ENCODE data around the gene MAP3K8. TPM values are rescaled to one million over a fixed set of nuclear protein-coding genes. Genes with fewer than 3 reads are reported as not detected.

Gene MAP3K8
- total and polyA plus RNA-seq, 10 of the 15 experiments (the other 5 are each of a cell fraction or from before 2014, with no cell fraction given): 25.5 to 115 (median 40.2) TPM

DNA sequence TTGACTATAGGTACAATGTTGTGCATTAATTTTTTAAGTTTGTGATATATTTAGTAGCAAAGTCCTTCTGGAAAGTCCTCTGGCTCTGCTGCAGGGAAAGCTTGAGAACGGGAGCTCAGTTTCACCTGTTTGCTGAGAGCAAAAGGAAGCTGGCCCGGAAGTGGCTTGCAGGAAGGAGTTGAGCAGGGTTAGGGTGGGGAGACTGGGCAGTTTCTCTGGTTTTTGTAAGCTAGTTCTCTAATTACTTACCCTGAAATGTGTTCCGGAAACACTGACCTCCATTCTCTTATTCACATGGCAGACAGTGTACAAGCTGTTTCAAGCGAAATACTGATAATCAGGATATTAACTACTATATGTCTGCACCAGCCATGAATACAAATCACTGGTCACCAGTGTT lies 22.3 kb downstream of the MAP3K8 start (continued):
- TF ChIP-seq, protein P1, sequence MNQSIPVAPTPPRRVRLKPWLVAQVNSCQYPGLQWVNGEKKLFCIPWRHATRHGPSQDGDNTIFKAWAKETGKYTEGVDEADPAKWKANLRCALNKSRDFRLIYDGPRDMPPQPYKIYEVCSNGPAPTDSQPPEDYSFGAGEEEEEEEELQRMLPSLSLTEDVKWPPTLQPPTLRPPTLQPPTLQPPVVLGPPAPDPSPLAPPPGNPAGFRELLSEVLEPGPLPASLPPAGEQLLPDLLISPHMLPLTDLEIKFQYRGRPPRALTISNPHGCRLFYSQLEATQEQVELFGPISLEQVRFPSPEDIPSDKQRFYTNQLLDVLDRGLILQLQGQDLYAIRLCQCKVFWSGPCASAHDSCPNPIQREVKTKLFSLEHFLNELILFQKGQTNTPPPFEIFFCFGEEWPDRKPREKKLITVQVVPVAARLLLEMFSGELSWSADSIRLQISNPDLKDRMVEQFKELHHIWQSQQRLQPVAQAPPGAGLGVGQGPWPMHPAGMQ (IDR thresholded peaks at IDR 0.05; ENCODE audit: borderline replicate concordance): no peak
- TF ChIP-seq YY1 (IDR thresholded peaks at IDR 0.05; ENCODE audit: low read depth, low read length) (0 out of 2 replicates have a peak, but pooled peaks have one; percentile 23), NBN (IDR thresholded peaks at IDR 0.05) (no peak), NKRF (conservative IDR thresholded peaks at IDR 0.05) (no peak), CEBPB (IDR thresholded peaks at IDR 0.05; ENCODE audit: borderline replicate concordance in 1 of 2, low read depth in 2 of 2, low read length in 2 of 2) (no peak), KAT2A (conservative IDR thresholded peaks at IDR 0.05; ENCODE audit: control insufficient read depth, low read depth, low read length) (no peak), IKZF1 (conservative IDR thresholded peaks at IDR 0.05) (0 out of 2 replicates have a peak, but pooled peaks have one; percentile 30), SREBF2 (IDR thresholded peaks at IDR 0.05; ENCODE audit: low read length) (no peak), RELA (IDR thresholded peaks at IDR 0.05; ENCODE audit: borderline replicate concordance, partially characterized antibody) (no peak), USF2 (IDR thresholded peaks at IDR 0.05; ENCODE audit: borderline replicate concordance, low read depth, low read length) (no peak), MTA2 (IDR thresholded peaks at IDR 0.05; ENCODE audit: low read depth) (no peak), STAT3 (IDR thresholded peaks at IDR 0.05; ENCODE audit: low read depth, low read length) (no peak), ZNF24 (IDR thresholded peaks at IDR 0.05) (no peak), PBX3 (IDR thresholded peaks at IDR 0.05; ENCODE audit: insufficient replicate concordance, low read depth, low read length) (no peak), NR2F1 (conservative IDR thresholded peaks at IDR 0.05) (no peak)
- TF ChIP-seq, protein P2, sequence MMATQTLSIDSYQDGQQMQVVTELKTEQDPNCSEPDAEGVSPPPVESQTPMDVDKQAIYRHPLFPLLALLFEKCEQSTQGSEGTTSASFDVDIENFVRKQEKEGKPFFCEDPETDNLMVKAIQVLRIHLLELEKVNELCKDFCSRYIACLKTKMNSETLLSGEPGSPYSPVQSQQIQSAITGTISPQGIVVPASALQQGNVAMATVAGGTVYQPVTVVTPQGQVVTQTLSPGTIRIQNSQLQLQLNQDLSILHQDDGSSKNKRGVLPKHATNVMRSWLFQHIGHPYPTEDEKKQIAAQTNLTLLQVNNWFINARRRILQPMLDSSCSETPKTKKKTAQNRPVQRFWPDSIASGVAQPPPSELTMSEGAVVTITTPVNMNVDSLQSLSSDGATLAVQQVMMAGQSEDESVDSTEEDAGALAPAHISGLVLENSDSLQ (IDR thresholded peaks at IDR 0.05): no peak
- TF ChIP-seq, protein P3, sequence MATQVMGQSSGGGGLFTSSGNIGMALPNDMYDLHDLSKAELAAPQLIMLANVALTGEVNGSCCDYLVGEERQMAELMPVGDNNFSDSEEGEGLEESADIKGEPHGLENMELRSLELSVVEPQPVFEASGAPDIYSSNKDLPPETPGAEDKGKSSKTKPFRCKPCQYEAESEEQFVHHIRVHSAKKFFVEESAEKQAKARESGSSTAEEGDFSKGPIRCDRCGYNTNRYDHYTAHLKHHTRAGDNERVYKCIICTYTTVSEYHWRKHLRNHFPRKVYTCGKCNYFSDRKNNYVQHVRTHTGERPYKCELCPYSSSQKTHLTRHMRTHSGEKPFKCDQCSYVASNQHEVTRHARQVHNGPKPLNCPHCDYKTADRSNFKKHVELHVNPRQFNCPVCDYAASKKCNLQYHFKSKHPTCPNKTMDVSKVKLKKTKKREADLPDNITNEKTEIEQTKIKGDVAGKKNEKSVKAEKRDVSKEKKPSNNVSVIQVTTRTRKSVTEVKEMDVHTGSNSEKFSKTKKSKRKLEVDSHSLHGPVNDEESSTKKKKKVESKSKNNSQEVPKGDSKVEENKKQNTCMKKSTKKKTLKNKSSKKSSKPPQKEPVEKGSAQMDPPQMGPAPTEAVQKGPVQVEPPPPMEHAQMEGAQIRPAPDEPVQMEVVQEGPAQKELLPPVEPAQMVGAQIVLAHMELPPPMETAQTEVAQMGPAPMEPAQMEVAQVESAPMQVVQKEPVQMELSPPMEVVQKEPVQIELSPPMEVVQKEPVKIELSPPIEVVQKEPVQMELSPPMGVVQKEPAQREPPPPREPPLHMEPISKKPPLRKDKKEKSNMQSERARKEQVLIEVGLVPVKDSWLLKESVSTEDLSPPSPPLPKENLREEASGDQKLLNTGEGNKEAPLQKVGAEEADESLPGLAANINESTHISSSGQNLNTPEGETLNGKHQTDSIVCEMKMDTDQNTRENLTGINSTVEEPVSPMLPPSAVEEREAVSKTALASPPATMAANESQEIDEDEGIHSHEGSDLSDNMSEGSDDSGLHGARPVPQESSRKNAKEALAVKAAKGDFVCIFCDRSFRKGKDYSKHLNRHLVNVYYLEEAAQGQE (IDR thresholded peaks at IDR 0.05; ENCODE audit: low read depth, low read length): no peak
- TF ChIP-seq, protein P4, sequence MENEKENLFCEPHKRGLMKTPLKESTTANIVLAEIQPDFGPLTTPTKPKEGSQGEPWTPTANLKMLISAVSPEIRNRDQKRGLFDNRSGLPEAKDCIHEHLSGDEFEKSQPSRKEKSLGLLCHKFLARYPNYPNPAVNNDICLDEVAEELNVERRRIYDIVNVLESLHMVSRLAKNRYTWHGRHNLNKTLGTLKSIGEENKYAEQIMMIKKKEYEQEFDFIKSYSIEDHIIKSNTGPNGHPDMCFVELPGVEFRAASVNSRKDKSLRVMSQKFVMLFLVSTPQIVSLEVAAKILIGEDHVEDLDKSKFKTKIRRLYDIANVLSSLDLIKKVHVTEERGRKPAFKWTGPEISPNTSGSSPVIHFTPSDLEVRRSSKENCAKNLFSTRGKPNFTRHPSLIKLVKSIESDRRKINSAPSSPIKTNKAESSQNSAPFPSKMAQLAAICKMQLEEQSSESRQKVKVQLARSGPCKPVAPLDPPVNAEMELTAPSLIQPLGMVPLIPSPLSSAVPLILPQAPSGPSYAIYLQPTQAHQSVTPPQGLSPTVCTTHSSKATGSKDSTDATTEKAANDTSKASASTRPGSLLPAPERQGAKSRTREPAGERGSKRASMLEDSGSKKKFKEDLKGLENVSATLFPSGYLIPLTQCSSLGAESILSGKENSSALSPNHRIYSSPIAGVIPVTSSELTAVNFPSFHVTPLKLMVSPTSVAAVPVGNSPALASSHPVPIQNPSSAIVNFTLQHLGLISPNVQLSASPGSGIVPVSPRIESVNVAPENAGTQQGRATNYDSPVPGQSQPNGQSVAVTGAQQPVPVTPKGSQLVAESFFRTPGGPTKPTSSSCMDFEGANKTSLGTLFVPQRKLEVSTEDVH (IDR thresholded peaks at IDR 0.05; ENCODE audit: low read depth, partially characterized antibody): no peak
